HepG2 (cell line): ENCODE measurements around the gene GSDME. TPM values are rescaled to one million over a fixed set of nuclear protein-coding genes. Genes with fewer than 3 reads are reported as not detected.

Experiments used
- ATAC-seq: fragments of 200-7000 bp; cut with Tn5 transposase; 3 replicates; pipeline ENCODE4 v1.9.1; 2020; ENCODE audit warnings: mild to moderate bottlenecking, moderate library complexity
- BruUV-seq: library from RNA; stranded (reverse); fragments of 400-500 nt; replicated peaks from 2 replicates; lab custom pipeline; 2021; lab: Mats Ljungman, UMichigan
- CTCF ChIA-PET: fragments of 300-600 bp; formaldehyde crosslinking; extraction: SDS; loops from one replicate; lab custom pipeline; 2021; ENCODE audit warnings: low total read pairs, inconsistent platforms, low intra/inter-chr PET ratio; lab: Yijun Ruan, JAX
- POLR2A ChIA-PET: fragments of 350-600 bp; sonication (Branson Sonifier 250); formaldehyde crosslinking; loops from one replicate; lab custom pipeline; 2020; ENCODE audit warnings: antibody characterized with exemption, inconsistent platforms; lab: Yijun Ruan, JAX
- DNase-seq: peaks from one replicate; pipeline ENCODE4 v3.0.0-alpha.2; 2015; ENCODE audit warnings: low spot score
- FAIRE-seq: peaks from 3 replicates; lab custom pipeline; 2011; peaks lifted over from hg19 to GRCh38; lab: Jason Lieb, UNC
- H2AFZ ChIP-seq: one replicate; pipeline ENCODE4 v1.6.1; 2011; ENCODE audit warnings: low read length, inconsistent platforms
- H3K27ac ChIP-seq: fragments of 300-600 bp; 3 replicates; pipeline ENCODE4 v1.8.0; 2011; ENCODE audit warnings: mixed run types, mild to moderate bottlenecking, mixed read lengths, low read length, inconsistent platforms; ENCODE audit not compliant: insufficient read depth; ENCODE audit errors: extremely low read length
- H3K27me3 ChIP-seq, 2 experiments: fragments of 200-600 bp in 1 of 2; 2 replicates in 1 of 2; 3 replicates in 1 of 2; pipeline versions ENCODE4 v1.6.0 to v1.8.0; 2011; ENCODE audit warnings: low read length in 2 of 2, mild to moderate bottlenecking in 2 of 2, moderate library complexity in 2 of 2, inconsistent platforms in 1 of 2; ENCODE audit not compliant: insufficient read depth in 2 of 2, control insufficient read depth in 1 of 2
- H3K36me3 ChIP-seq, 2 experiments: fragments of 200-600 bp in 1 of 2; replicated peaks in 1 of 2; 2 replicates in 1 of 2; 3 replicates in 1 of 2; pipeline versions ENCODE4 v1.5.1 to v1.8.0; 2011; ENCODE audit warnings: low read length in 2 of 2, inconsistent platforms in 1 of 2; ENCODE audit not compliant: insufficient read depth in 2 of 2, control insufficient read depth in 1 of 2
- H3K4me1 ChIP-seq: 2 replicates; pipeline ENCODE4 v1.5.1; 2012; ENCODE audit warnings: low read length, inconsistent platforms; ENCODE audit not compliant: insufficient read depth
- H3K4me2 ChIP-seq: 2 replicates; pipeline ENCODE4 v1.6.0; 2011; ENCODE audit warnings: low read depth, low read length, inconsistent platforms
- H3K4me3 ChIP-seq, 3 experiments: fragments of 200-600 bp in 1 of 3; sonication (generic), shearing (Covaris generic) in 1 of 3; replicated peaks in 1 of 3; 2 replicates each; pipeline ENCODE4 v1.5.1; 2011 to 2016; ENCODE audit warnings: low read length in 3 of 3, inconsistent platforms in 2 of 3, low read depth in 2 of 3, mild to moderate bottlenecking in 2 of 3, control low read depth in 1 of 3, mixed read lengths in 1 of 3; ENCODE audit not compliant: insufficient read depth in 1 of 3
- H3K79me2 ChIP-seq: one replicate; pipeline ENCODE4 v1.6.1; 2011; ENCODE audit warnings: low read length, inconsistent platforms; ENCODE audit not compliant: insufficient read depth
- H3K9ac ChIP-seq: 2 replicates; pipeline ENCODE4 v1.6.0; 2011; ENCODE audit warnings: mild to moderate bottlenecking, low read depth, low read length, inconsistent platforms; ENCODE audit not compliant: insufficient read depth
- H3K9me3 ChIP-seq: 2 replicates; pipeline ENCODE4 v1.5.1; 2012; ENCODE audit warnings: mild to moderate bottlenecking, low read length
- H4K20me1 ChIP-seq: 2 replicates; pipeline ENCODE4 v1.6.0; 2011; ENCODE audit warnings: inconsistent platforms, mild to moderate bottlenecking, low read length, moderate library complexity; ENCODE audit not compliant: insufficient read depth
- BRCA1 ChIP-seq: sonication (generic); formaldehyde crosslinking; IDR thresholded peaks from 2 replicates; pipeline ENCODE4 v1.4.0; 2020; ENCODE audit warnings: missing genetic modification reagents
- KDM1A ChIP-seq: IDR thresholded peaks from 2 replicates; pipeline ENCODE4 v1.6.1; 2016; ENCODE audit warnings: missing compliant biosample characterization
- PHB2 ChIP-seq: fragments of 450-650 bp; IDR thresholded peaks from 2 replicates; pipeline ENCODE4 v1.6.1; 2018; ENCODE audit not compliant: partially characterized antibody
- PREB ChIP-seq: sonication (generic); formaldehyde crosslinking; IDR thresholded peaks from 2 replicates; pipeline ENCODE4 v1.4.0; 2020; ENCODE audit warnings: missing genetic modification reagents
- PRMT3 ChIP-seq: sonication (generic); formaldehyde crosslinking; IDR thresholded peaks from 2 replicates; pipeline ENCODE4 v1.8.1; 2022; ENCODE audit warnings: low read depth, mild to moderate bottlenecking, moderate library complexity, missing genetic modification reagents, borderline replicate concordance
- SIX4 ChIP-seq: sonication (generic); formaldehyde crosslinking; IDR thresholded peaks from 2 replicates; pipeline ENCODE4 v1.4.0; 2020; ENCODE audit warnings: missing genetic modification reagents
- SRSF4 ChIP-seq: fragments of 200-400 bp; formaldehyde crosslinking; IDR thresholded peaks from one replicate; pipeline ENCODE4 v1.6.1; 2018; ENCODE audit warnings: mild to moderate bottlenecking, low read depth, low read length, moderate library complexity; ENCODE audit not compliant: poor library complexity, severe bottlenecking
- ZBTB21 ChIP-seq: sonication (generic); formaldehyde crosslinking; IDR thresholded peaks from 2 replicates; pipeline ENCODE4 v1.4.0; 2020; ENCODE audit warnings: missing genetic modification reagents
- WGBS: methylation state at CpG from one replicate; pipeline ENCODE4 v1.1.6; 2017; ENCODE audit warnings: low lambda C conversion rate; 5-methylcytosine and 5-hydroxymethylcytosine counted together
- in situ Hi-C: cut with HindIII; loops from 2 replicates; pipeline ENCODE4 v1.10.0; 2017; ENCODE audit warnings: low pct_unique_long_range_greater_than_20kb; ENCODE audit not compliant: extremely low pct_ligation_motif_present
- intact Hi-C: fragments of 100-400 bp; cut with micrococcal nuclease; formaldehyde crosslinking; loops from one replicate; pipeline ENCODE4 v1.10.0; 2022; ENCODE audit not compliant: unreplicated experiment
- polyA plus RNA-seq, 8 experiments: library from polyadenylated mRNA; depleted of rRNA in 3 of 8; stranded (reverse) in 7 of 8; unstranded in 1 of 8; fragments of >200 nt; fragmentation: Illumina TruSeq in 4 of 8; extraction: Trizol in 4 of 8; gene quantifications; 2 replicates each; pipeline versions ENCODE4 v1.2.1 to v1.2.3, GENCODE V29; 2011 to 2016; ENCODE audit warnings: low read depth in 4 of 8, missing spikeins in 1 of 8, mixed read lengths in 1 of 8; ENCODE audit not compliant: insufficient read depth in 1 of 8
- total RNA-seq, 5 experiments: library from RNA; depleted of rRNA; stranded (reverse); fragments of >200 nt; fragmentation: Illumina TruSeq; extraction: Trizol; gene quantifications; 2 replicates each; pipeline ENCODE4 v1.2.3, GENCODE V29; 2016; ENCODE audit warnings: low read depth in 1 of 5
- TF ChIP-seq, protein P1 (sequence below): sonication (generic); formaldehyde crosslinking; IDR thresholded peaks from 2 replicates; pipeline ENCODE4 v1.4.0; 2020; ENCODE audit warnings: missing genetic modification reagents, borderline replicate concordance

Gene GSDME
- total and polyA plus RNA-seq, 2 of the 13 experiments (the other 11 are each of a cell fraction or from before 2014, with no cell fraction given), result 19.2 to 28.2 TPM

DNA sequence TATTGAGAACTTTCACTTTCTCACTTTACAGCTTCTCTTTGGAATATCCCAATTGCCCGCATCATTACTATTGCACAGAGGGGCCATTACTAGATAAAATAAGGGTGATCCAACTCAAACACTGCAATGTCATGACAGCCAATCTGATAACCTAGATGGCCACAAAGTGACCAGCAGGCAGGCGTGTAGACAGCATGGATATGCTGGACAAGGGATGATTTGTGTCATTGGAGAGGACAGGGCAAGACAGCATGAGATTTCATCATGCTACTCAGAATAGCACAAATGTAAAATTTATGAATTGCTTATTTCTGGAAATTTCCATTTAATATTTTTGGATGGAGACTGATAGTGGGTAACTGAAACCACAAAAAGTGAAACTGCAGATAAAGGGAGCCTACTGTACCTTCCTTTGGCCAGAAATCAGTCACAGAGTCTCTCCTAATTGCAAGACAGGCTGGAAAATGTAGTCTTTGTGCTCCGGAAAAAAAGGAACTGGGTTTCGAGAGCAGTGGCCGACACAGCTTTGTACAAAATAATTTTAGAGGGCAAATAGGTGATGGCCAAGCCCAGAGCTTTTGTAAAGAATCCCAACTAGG is 6.1 kb upstream of the GSDME start (continued):
- TF ChIP-seq, protein P1, sequence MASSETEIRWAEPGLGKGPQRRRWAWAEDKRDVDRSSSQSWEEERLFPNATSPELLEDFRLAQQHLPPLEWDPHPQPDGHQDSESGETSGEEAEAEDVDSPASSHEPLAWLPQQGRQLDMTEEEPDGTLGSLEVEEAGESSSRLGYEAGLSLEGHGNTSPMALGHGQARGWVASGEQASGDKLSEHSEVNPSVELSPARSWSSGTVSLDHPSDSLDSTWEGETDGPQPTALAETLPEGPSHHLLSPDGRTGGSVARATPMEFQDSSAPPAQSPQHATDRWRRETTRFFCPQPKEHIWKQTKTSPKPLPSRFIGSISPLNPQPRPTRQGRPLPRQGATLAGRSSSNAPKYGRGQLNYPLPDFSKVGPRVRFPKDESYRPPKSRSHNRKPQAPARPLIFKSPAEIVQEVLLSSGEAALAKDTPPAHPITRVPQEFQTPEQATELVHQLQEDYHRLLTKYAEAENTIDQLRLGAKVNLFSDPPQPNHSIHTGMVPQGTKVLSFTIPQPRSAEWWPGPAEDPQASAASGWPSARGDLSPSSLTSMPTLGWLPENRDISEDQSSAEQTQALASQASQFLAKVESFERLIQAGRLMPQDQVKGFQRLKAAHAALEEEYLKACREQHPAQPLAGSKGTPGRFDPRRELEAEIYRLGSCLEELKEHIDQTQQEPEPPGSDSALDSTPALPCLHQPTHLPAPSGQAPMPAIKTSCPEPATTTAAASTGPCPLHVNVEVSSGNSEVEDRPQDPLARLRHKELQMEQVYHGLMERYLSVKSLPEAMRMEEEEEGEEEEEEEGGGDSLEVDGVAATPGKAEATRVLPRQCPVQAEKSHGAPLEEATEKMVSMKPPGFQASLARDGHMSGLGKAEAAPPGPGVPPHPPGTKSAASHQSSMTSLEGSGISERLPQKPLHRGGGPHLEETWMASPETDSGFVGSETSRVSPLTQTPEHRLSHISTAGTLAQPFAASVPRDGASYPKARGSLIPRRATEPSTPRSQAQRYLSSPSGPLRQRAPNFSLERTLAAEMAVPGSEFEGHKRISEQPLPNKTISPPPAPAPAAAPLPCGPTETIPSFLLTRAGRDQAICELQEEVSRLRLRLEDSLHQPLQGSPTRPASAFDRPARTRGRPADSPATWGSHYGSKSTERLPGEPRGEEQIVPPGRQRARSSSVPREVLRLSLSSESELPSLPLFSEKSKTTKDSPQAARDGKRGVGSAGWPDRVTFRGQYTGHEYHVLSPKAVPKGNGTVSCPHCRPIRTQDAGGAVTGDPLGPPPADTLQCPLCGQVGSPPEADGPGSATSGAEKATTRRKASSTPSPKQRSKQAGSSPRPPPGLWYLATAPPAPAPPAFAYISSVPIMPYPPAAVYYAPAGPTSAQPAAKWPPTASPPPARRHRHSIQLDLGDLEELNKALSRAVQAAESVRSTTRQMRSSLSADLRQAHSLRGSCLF (CRISPR knock-in tag), result no peak
- TF ChIP-seq BRCA1 (CRISPR knock-in tag) (no peak), PRMT3 (no peak), ZBTB21 (CRISPR knock-in tag) (no peak), SRSF4 (no peak), PREB (CRISPR knock-in tag) (no peak)

DNA sequence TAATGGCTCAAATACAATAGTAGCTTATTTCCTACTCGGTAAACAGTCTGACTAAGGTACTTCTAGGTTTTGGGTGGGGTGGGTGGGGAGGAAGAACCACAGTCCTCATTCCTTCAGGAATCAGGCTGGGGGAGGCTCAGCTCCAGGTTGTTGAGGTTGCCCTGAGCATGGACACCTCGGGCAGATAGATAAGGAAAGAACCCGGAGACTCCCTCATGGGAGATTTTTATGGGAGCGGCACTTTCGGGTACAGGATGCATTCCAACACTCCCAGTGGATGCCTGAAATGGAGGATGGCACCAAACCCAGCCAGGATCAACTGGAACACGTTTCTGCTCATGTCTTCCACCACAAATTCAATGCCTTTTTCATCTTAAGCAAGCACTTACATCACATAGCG is 5.5 kb upstream of the GSDME start:
- H3K27ac ChIP-seq, result no peak overlapping the region
- H3K36me3 ChIP-seq, result no peaks in the 10 kb centered on the region
- no peak overlapping the region for H3K4me3 ChIP-seq
- in situ Hi-C loops (no loop called here), intact Hi-C loops (no loop called here)
- no TSS peak for BruUV-seq
- H3K9me3 ChIP-seq, result no peaks in the 10 kb centered on the region
- no peaks in the 10 kb centered on the region for H3K79me2 ChIP-seq
- DNase-seq (no peak), ATAC-seq (no peak), FAIRE-seq (no peak)
- no peaks in the 10 kb centered on the region for H4K20me1 ChIP-seq
- WGBS, result 73% methylated on average over 7 of the region's 7 CpGs
- no peak for TF ChIP-seq KDM1A (CRISPR knock-in tag)
- no peak for TF ChIP-seq SIX4 (CRISPR knock-in tag)
- no peak for TF ChIP-seq PHB2
- ChIA-PET POLR2A (no interaction called here), CTCF (no interaction called here)
- H3K4me2 ChIP-seq, result no peak overlapping the region
- H3K9ac ChIP-seq, result no peak overlapping the region
- no peaks in the 10 kb centered on the region for H3K27me3 ChIP-seq
- peaks cover 11% of the 10 kb centered on the region for H3K4me1 ChIP-seq
- H2AFZ ChIP-seq, result no peak overlapping the region
